RPMI7951 (cell line): ENCODE measurements around the gene LEP. TPM values are rescaled to one million over a fixed set of nuclear protein-coding genes. Genes with fewer than 3 reads are reported as not detected.
"Not testable (repeated sequence)": the region's sequence is repeated elsewhere in the genome, so short reads cannot be mapped to it uniquely, and the experiment has no call there.

Experiments used
- DNase-seq: peaks from one replicate; pipeline ENCODE4 v3.0.0-alpha.2; 2012; ENCODE audit warnings: low read depth
- total RNA-seq: library from RNA; depleted of rRNA; stranded (reverse); fragments of >200 nt; shearing (Covaris generic); gene quantifications from 2 replicates; pipeline ENCODE4 v1.2.3, GENCODE V29; 2014; rRNA removed

Gene LEP
- total RNA-seq, 1 experiment from 2014 or later = not detected

- no peak for DNase-seq
Measured at GRCh38 chr7:128271942-128272481, 30.9 kb downstream of the LEP start.

DNA sequence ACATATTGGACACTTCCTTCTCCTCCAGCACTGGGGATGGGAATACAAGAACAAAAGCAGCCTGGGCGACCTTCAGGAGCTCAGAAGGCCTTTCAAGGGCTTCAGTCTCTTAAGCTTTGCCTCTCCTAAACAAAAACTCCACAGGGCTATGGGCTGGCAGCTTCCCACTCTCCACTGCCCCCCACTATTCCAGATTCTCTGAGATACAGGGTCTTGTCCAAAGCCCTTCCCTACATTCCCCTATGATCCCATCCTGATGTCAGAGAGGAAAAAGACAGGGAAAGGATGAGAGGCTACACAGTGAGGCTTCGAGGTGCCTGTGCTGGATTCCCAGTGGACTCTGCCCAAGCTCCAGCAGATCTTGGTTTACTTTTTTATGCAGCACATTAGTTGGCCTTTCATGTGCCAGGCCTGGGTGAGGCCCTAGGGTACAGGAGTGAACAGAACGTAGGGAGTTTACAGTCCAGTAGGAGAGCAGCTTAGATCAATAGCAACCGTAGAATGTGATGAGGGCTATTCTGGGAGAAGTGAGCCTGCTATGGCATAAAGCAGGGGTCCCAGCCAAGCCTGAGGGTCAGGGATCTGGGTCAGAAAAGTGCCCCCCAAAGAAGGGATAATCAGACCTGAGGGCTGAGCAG lies 33.3 kb downstream of the LEP start:
- DNase-seq = no peak

DNA sequence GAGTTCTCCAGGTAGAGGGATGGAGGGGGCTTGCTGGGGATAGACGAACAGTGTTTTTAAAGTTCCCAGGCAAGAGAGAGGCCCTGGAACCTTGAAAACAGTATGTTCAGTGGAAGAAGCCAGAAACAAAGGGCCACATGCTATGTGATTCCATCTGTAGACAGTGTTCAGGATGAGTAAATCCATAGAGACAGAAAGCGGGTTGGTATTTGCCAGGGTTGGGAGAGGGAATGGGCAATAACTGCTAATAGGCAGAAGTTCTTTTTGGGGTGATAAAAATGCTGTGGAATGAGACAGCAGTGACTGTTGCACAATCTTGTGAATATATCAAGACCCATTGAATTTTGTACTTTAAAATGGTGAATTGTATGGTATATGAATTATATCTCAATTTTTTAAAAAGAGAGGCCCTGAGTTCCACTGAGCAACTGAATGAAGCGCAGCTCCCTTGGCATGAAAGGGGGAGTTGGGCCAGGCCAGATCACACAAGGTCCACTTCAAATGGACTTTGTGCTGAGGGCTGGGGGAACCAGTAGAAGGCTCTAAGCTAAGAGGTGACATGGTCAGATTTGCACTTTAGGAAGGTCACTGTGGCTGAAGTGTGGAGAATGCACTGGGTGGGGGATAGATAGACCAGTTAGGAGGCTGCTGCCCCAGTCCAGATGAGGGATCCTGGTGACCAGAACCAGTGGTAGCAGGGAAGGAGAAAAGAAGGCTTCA lies 34.0 kb downstream of the LEP start:
- no peak for DNase-seq

DNA sequence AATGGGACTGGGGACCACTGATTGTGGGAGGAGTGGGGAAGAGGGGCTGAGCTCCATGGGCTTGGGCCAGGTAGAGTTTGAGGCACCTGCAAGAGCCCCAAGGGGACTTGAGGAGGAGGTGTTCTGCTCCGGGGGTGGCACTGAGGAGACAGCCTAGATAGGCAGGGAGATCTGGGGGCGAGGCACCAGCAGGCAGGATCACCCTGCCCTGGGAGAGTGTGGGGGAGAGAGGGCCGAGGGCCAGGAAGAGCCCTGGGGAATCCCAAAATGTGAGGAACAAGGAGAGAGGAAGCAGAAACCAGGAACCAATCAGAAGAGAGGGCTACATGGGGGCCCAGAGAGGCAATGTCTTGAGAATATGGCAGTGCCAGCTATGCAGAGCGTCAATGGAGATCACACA lies 34.6 kb downstream of the LEP start:
- DNase-seq = no peak

- DNase-seq = no peak
Measured at GRCh38 chr7:128278366-128278765, 37.3 kb downstream of the LEP start.

GRCh38 chr7:128279124-128279713 lies 38.1 kb downstream of the LEP start:
- DNase-seq = no peak

- not testable (repeated sequence) for DNase-seq
Measured at GRCh38 chr7:128280451-128280850, 39.4 kb downstream of the LEP start.

DNA sequence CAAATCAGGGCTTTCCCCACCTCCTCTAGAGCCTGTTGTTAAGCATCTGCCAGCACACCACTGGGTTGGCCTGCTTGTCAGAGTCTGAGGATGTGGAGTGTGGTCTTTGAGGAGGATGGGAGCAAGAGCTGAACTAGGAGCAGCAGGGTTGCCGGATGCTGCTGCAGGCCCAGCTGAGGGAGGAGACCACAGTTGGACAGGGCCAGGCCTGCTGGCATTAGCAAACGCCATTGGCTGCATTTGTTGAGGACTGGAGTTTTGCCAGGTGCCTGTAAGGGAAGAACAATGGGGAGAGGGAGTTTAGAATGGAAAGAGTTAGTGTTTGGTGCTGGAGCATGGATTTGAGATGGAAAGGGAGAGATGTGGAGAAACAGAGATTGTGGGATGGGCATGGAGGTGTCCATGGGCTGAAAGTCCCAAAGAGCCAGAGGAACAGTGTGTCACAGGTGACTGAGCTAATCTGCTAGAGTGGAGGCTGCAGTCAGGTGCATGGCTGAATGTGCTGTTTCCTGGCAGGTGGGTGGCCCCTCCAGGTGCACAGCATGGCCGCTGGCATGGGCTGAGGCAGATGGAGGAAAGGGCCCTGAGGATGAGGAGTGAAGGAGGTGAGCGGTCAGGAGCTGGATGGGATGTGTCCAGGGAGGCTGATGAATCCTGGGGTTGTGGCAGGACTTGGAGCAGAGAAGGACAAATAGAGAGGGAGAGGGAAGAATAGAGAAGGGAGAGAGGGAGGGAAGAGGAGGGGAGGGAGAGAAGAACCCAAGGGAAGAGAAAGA lies 40.7 kb downstream of the LEP start:
- DNase-seq = no peak

DNA sequence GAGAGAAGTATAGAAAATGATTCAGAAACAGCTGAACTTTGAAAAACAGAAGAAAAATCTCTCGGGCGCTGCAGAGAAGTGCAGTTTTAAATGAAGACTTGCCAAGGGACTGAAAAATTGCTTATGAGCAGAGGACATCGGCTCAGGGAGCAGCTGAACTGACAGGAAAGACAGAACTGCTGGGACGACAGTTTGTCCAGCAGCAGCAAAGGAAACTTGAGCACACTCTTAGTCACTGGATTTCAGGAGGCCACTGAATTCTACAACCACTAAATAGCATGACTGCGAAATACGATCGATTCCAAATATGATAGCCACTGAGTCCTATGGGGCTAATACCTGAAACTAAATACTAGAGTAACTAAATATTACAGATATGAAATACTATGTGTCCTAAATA lies 43.0 kb downstream of the LEP start:
- no peak for DNase-seq

GRCh38 chr7:128287556-128287955 lies 46.5 kb downstream of the LEP start:
- DNase-seq = no peak

DNA sequence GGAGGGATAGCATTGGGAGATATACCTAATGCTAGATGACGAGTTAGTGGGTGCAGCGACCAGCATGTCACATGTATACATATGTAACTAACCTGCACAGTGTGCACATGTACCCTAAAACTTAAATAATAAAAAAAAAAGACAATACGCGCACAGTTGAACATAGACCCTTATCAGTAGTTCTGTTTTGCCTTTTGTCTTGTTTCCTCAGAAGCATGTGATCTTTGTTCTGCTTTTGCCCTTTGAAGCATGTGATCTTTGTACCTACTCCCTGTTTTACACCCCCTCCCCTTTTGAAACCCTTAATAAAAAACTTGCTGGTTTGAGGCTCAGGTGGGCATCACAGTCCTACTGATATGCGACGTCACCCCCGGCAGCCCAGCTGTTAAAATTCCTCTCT lies 56.9 kb downstream of the LEP start:
- not testable (repeated sequence) for DNase-seq

GRCh38 chr7:128299109-128299607 lies 58.1 kb downstream of the LEP start:
- DNase-seq = no peak

DNA sequence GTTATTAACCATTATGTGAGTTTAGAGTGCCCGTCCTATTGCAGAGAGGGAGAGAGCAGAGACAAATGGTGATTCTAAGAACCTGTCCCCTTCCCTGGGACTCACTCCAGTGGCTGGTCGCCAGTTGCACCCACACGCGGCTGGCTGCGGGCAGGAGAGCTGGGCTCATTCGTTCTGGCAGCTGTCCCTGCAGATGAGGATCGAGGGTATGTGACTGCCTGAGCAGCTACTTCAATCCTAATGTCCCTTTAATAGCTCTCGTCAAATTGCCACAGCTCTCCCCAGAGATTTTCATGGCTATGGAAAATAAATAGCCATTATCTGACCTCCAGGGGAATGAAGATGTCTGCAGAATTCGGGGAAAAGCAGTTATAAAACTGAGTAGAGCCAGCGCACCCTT lies 61.1 kb downstream of the LEP start:
- no peak for DNase-seq

DNA sequence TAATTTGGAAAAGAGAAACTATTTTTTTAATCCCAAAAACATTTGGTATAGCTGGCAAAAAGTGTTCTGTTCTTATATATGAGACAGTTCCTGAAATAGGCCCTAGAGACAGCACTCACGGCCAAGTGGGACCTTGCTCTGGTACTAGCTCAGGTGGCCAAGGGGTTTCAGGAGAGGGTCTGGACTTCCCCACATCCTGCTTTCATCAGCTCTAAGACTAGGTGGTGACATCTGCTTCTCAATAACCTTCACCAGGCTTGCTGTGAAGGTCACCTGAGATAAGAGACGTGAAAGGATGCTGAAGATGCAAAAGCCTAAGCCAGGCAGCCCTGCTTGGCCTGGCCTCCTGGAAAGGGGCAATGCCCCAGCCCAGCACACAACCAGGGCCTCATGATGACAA lies 62.1 kb downstream of the LEP start:
- no peak for DNase-seq

DNA sequence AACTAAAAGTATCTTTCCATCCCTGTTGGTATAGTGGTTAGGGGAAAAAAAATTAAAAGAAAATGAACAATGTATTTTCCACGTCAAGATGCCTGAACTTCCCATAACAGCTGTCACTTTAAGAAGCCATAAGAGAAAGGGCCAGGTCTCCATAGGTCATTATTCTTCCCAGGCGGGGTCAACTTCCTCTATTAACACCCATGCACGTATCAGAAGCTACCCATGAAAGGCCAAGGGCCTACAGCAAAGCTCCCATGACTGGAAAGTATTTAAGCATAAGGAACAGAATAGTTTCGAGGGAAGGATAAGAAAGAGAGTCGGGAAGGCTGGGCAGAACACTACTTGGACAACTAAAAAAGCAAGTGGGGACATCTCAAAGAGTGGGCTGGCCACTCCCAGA lies 62.6 kb downstream of the LEP start:
- DNase-seq = no peak

DNA sequence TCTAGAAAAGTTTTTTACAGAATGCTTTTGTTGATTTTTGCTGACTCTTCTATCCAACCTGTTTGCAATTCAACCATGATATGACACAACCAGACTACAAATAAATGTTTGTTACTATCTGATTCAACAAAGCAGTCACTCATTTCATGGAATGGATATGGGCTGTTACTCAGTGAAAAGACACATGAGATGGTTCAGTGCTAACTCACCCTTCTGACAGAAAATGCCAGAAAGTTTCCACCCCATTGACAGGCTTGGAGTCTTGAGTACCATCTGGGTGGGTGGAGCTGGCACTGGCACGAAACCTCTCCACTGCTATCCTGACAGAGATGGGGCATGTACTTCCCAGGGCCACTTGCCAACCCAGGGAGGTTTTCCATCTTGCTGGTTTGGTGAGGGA lies 63.1 kb downstream of the LEP start:
- peak; percentile 64 for DNase-seq

DNA sequence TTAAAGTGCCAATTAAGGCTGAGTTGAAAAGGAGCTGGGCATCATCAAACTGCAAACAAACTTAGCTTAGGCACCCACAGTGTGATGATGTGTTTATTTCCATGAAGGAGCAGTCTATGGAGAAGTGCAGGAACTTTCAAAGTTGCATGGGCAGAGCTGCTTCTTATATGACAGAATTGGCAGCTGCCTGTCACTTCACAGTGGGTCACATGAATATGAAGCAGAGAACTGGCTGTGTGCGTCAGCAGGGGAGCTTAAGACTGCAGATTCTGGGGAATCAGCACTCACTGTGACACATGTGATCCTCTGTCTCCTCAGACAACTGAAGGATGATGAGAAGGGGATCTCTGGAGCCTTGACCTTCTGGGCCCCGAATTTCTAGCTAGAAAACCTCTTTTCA lies 66.0 kb downstream of the LEP start:
- DNase-seq = no peak

Other genes starting within 250 kb of the LEP start
- gene LRRC4, start 209.8 kb upstream of the LEP start, total RNA-seq = under 0.01 TPM in 1 of 2 replicates, not detected in the other
- 11.7 and 11.8 TPM in 2 replicates for gene RBM28, start 102.6 kb downstream of the LEP start, total RNA-seq
- not detected in 2 replicates for gene PRRT4, start 120.4 kb downstream of the LEP start, total RNA-seq
- 63.2 and 75.8 TPM in 2 replicates for gene IMPDH1, start 168.7 kb downstream of the LEP start, total RNA-seq
- gene HILPDA, start 214.6 kb downstream of the LEP start, total RNA-seq = 18.7 and 29.1 TPM in 2 replicates
- gene METTL2B, start 235.5 kb downstream of the LEP start, total RNA-seq = 29.2 and 30.8 TPM in 2 replicates